NCI-H446 (cell line): ENCODE data around the gene DOK6.

Source experiments
- DNase-seq, 2 experiments: peaks; one replicate each; lab custom pipeline; 2025; lab: John Stamatoyannopoulos, UW

Gene DOK6

GRCh38 chr18:69539404-69539803, 138.7 kb downstream of the DOK6 start:
- no peak for DNase-seq

DNA sequence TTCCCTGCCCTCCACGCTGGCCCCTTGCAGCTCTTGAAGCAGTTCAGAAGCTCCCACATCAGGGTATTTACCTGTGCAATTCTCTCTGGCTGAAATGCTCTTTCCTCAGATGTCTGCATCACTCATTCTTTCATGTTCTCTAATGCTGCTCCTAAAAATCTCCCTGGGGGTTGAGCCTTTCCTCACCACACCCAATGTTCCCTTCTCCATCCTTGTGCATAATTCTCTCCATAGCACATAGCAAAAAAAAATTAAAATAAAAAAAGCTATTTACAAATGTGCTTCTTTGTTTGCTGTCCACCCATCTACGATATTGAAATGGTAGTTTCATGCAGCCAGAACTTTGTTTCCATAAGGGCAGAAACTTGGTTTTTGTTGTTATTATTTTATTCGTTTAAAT, 155.5 kb downstream of the DOK6 start:
- no peak for DNase-seq

DNA sequence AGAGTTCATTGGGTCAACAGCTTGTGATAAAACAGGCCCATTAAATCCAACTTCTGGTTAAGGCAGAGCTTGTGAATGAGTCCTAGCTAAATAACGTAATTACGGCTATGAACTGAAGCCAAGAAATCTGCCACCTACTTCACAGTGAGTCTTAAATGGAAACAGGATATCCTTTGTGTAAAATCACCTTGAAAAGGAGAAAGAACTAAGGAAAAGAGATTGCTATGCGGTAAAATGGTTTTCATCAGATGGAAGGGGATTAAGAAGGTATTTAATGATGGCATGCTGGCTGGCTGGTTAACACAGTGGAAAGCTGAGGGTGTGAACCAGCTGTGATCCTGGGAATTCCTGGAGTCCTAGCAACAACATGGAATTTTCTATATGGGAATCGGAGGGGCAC, 156.6 kb downstream of the DOK6 start:
- DNase-seq: peak in 1 of 2 experiments; percentile 10

DNA sequence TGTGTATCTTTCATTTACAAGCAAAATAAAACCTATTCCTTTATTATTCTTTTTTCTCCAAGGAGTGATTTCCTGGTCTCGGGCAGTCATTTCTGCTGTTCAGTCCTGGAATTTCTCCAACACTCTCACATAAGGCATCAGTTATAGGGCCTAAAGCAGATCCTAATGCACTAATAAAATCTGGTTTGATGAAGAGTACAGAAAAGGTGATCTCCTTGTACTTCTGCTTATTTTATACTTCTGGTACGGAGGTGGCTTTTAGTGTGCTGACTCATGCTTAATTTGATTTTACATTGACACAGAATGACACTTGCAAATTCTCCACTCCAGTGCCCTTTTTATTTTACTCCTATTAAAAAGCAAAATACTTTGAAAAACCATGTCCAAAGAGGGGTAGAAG, 157.4 kb downstream of the DOK6 start:
- no peak for DNase-seq

- DNase-seq: no peak
Measured at GRCh38 chr18:69559604-69560003, 158.9 kb downstream of the DOK6 start.

DNA sequence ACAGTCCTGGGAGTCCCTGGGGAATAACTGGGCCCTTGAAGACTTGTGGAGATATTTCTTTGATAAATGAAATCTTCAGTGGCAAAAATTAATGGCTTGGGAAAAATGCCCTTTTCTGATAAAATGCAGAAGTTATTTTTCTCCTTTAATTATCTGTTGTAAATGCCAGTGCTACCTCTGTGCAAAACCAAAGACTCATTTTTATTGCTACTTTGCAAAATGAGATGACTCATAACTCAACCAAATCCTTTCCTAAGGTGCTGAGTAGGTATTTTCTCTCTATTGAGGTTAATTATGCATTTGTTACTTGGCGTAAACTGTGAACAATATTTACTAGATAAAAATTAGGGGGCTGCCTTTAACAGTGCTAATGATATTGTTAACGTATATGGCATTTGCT, 163.9 kb downstream of the DOK6 start:
- no peak for DNase-seq

GRCh38 chr18:69567813-69568488, 167.3 kb downstream of the DOK6 start:
- no peak for DNase-seq

GRCh38 chr18:69569133-69569532, 168.4 kb downstream of the DOK6 start:
- DNase-seq: no peak

DNA sequence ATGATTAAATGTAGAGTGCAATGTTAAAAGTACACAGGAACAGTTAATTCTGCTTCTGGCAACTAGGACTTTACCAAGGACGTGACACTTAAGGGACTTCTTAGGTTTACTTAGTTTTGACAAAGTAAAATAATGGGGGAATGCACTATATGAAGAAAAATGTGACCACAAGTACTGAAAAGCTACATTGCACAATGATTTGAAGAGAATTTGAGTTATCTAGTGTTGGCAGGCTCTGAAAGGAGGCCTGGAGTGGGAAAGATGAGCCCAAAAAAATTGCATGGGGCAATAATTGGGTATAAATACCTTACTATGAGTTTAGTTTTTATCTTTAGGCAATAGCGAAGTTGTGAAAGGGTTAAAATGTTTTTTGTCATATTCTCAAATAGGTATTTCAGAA, 173.7 kb downstream of the DOK6 start:
- DNase-seq: no peak

DNA sequence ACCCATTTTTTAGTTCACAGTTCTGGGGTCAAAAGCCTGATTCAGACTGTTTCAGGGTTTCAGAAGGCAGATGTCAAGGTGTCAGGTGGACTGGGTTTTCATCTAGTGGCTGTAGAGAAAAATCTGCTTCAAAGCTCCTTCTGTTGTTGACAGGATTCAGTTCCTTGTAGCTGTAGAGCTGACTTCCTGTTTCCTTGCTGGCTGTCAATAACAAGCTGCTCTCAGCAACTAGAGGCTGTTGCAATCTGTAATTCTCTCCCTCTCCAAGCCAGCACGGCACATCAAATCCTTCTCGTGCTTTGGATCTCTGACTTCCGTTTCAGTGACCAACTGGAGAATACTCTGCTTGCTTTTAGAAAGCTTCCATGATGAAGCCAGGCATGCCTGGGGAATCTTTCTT, 179.4 kb downstream of the DOK6 start:
- DNase-seq: no peak

GRCh38 chr18:69584429-69584828, 183.7 kb downstream of the DOK6 start:
- DNase-seq: no peak

DNA sequence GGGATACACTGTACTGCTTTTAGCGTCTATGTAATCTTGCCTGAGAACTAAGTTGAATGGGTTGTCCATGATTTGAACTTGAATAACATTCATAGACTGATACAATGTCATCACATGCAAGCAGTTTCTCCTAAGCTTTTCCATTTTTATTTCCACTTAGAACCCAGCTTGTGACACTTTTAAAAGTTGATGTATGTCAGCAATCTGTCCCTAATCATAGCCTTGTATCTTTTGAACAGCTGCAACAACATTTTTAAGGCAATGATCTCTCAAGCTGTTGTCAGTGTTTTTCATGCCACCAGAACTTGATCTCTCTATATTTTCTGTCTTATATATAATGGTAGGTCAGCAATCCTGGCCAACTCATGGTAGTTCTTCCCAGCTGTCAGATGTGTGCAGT, 185.0 kb downstream of the DOK6 start:
- DNase-seq: no peak

- DNase-seq: no peak
Measured at GRCh38 chr18:69586537-69586936, 185.8 kb downstream of the DOK6 start.

- no peak for DNase-seq
Measured at GRCh38 chr18:69588301-69588700, 187.6 kb downstream of the DOK6 start.

GRCh38 chr18:69590150-69590549, 189.5 kb downstream of the DOK6 start:
- DNase-seq: no peak

DNA sequence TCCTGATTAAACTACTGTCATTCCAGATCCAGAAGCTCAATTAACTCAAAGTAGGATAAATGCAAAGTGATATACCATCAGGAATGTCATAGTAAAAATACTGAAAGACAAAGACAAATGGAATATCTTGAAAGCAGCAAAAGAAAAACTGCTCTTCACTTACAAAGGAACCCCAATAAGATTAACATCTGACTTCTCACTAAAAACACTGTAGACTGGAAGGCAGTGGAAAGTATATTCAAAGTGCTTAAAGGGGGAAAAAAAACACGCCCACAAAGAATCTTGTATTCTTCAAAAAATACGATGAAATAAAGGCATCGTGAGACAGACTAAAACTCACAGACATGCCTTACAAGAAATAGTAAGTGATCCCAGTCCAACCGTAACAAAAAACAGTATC, 195.7 kb downstream of the DOK6 start:
- no peak for DNase-seq

DNA sequence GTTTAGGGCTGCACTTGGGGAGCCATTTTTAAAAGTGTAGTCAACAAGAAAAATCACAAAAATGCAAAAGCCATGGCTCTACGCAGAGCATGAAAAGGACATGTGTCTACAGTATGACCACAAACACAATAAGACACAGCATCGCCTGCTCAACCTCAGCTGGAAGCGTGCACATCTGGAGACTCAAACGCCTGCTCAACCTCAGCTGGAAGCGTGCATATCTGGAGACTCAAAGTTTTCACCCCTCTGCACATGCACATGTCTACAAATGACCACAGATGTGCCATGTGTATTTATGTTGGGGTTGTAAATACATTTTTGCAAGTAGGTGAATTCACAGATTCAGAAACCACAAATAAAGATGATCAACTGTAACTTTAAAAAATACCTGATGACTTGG, 196.9 kb downstream of the DOK6 start:
- no peak for DNase-seq

DNA sequence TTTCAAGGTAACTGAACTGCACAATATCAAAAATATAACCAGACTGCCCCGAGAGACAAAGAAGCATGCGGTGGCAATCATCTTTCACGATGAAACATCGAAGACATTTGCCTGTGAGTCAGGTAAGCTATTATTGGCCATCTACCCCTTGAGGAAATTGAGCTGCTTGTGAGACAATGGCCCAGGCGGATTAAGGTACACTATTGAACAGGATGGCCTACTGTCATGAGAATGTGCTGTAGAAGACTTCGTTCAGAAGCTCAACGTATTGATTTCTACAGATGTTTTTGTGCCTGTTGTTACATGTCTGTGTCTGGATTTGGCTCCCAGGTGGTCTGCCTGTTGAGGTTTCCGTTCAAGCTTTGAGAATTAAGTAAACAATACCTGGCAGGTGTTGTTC, 198.7 kb downstream of the DOK6 start:
- DNase-seq: no peak

DNA sequence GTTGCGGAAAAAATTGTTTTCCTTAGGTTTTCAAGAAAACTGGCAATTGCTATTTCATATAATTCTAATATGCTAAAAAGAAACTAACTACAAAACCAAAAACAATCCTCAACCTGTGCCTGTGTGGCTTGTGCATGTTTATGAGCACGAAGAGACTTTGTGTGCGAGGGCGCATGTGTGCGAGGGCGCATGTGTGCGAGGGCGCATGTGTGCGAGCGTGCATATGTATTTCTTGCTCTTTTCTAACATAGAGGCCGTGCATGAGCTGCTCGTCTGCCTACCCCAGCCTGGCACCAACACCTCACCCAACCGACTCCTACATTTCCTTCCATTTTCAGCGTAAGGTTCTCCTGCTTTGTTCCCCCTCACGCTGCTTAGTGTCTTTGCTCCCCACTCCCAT, 211.6 kb downstream of the DOK6 start:
- DNase-seq: no peak

- DNase-seq: no peak
Measured at GRCh38 chr18:69616114-69616513, 215.4 kb downstream of the DOK6 start.

DNA sequence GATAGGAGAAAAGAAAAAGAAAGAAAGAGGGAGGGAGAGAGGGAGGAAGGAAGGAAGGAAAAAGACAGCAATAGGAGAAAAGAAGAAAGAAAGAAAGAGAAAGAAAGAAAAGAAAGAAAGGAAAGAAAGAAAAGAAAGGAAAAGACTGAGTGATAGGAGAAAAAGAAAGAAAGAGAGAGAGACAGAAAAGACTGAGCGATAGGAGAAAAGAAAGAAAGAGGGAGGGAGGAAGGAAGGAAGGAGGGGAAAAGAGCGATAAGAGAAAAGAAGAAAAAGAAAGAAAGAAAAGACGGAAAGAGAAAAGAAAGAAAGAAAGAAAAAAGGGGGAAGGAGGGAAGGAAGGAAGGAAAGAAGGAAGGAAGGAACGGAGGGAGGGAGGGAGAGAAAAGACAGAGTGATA, 216.7 kb downstream of the DOK6 start:
- DNase-seq: no peak

DNA sequence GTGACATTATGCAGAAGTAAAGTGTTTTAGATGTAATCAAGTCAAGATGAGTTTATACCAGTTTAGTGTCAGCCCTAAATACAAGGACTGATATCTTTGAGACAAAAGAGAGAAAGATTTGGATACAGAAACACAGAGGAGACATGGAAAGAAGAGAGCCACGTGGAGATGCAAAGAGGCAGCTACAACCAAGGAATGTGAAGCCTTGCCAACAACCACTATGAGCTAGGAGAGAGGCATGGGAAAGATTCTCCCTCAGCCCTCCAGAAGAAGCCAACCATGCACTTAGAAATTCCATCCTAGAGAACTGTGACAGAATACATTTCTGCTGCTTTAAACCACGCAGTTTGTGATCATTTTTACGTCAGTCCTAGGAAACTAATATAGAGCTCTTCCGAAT, 217.2 kb downstream of the DOK6 start:
- peak in 1 of 2 experiments; percentile 1 for DNase-seq

DNA sequence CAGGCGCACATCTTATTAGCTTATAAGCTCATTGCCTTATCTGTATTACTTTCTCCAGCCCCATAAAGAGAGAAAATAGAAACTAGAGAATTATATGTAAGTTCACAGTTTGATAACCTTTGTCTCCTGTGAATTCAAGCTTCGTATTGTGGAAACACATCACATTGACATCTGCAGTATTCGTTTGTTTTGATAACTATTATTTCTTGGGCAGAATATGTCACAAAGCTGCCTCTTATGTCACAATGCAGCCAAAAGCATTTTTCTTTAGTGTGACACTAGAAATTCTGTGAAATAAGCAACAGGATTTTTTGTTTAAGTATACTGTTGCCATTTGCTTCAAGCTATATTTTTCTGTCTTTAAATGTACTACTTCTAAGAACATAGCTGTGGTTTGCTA, 221.5 kb downstream of the DOK6 start:
- no peak for DNase-seq

DNA sequence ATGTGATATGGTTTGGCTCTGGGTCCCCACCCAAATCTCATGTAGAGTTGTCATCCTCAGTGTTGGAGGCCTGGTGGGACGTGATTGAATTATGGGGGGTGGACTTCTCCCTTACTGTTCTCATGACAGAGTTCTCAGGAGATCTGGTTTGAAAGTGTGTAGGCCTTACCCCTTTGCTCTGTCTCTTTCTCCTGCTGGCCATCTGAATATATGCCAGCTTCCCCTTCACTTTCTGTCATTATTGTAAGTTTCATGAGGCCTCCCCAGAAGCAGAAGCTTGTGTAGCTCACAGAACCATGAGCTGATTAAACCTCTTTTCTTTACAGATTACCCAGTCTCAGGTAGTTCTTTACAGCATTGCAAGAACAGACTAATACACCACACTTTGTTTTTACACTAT, 222.3 kb downstream of the DOK6 start:
- no peak for DNase-seq

DNA sequence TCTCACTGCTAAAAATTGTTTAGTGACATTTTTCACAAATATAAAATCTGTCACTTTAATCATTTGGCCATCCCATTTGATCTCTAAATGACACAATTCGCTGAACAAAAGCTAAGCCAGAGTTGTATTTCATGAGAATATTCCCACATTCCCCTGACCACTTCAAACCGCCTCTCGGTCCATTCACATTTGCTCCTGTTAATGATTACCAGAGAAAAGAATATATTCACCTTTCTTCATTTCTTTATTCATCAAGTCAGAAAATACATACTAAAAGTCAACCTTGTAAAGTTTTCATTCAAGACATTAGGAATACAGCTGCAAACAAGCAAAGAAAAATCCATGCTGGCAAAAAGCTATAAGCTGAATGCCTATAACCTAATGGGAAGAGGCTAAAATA, 225.5 kb downstream of the DOK6 start:
- DNase-seq: no peak
